Mesendoderm (in vitro differentiated cells): ENCODE measurements around the gene DOK6.

Source experiments
- DNase-seq: peaks from one replicate; pipeline ENCODE4 v3.0.0; 2013
- H2AK5ac ChIP-seq: 2 replicates; pipeline ENCODE4 v1.6.1; 2013; ENCODE audit warnings: low read length, inconsistent platforms
- H2BK120ac ChIP-seq: 2 replicates; pipeline ENCODE4 v1.6.1; 2013; ENCODE audit warnings: low read depth, mild to moderate bottlenecking, low read length, moderate library complexity, mixed read lengths
- H2BK15ac ChIP-seq: replicated peaks from 2 replicates; pipeline ENCODE4 v1.6.1; 2013; ENCODE audit warnings: low read depth, mild to moderate bottlenecking, moderate library complexity
- H2BK5ac ChIP-seq: 2 replicates; pipeline ENCODE4 v1.6.1; 2013; ENCODE audit warnings: low read length, inconsistent platforms
- H3K18ac ChIP-seq: 2 replicates; pipeline ENCODE4 v1.6.1; 2013; ENCODE audit warnings: mild to moderate bottlenecking, low read length, mixed read lengths
- H3K23ac ChIP-seq: one replicate; pipeline ENCODE4 v1.6.1; 2013; ENCODE audit warnings: low read length
- H3K27ac ChIP-seq: 2 replicates; pipeline ENCODE4 v1.5.1; 2013; ENCODE audit warnings: low read depth, mild to moderate bottlenecking, inconsistent platforms, low read length, moderate library complexity
- H3K27me3 ChIP-seq: 2 replicates; pipeline ENCODE4 v1.6.1; 2013; ENCODE audit warnings: low read length, control low read depth, mild to moderate bottlenecking, inconsistent platforms; ENCODE audit not compliant: insufficient read depth, poor library complexity
- H3K36me3 ChIP-seq: 2 replicates; pipeline ENCODE4 v1.6.1; 2013; ENCODE audit warnings: low read length, inconsistent platforms; ENCODE audit not compliant: control insufficient read depth, insufficient read depth
- H3K4ac ChIP-seq: one replicate; pipeline ENCODE4 v1.6.1; 2013; ENCODE audit warnings: low read depth, mild to moderate bottlenecking, low read length, moderate library complexity
- H3K4me1 ChIP-seq: 2 replicates; pipeline ENCODE4 v1.6.1; 2013; ENCODE audit warnings: low read depth, low read length, inconsistent platforms; ENCODE audit not compliant: control insufficient read depth
- H3K4me2 ChIP-seq: 2 replicates; pipeline ENCODE4 v1.6.1; 2013; ENCODE audit warnings: low read length
- H3K4me3 ChIP-seq: 2 replicates; pipeline ENCODE4 v1.5.1; 2013; ENCODE audit warnings: mild to moderate bottlenecking, low read length
- H3K56ac ChIP-seq: one replicate; pipeline ENCODE4 v1.6.1; 2013; ENCODE audit warnings: low read length
- H3K79me1 ChIP-seq: 2 replicates; pipeline ENCODE4 v1.6.1; 2013; ENCODE audit warnings: low read length, inconsistent platforms
- H3K79me2 ChIP-seq: 2 replicates; pipeline ENCODE4 v1.6.1; 2013; ENCODE audit warnings: mild to moderate bottlenecking, low read length; ENCODE audit not compliant: control insufficient read depth, insufficient read depth
- H3K9ac ChIP-seq: 2 replicates; pipeline ENCODE4 v1.6.1; 2013; ENCODE audit warnings: low read length, inconsistent platforms
- H4K5ac ChIP-seq: one replicate; pipeline ENCODE4 v1.6.1; 2013; ENCODE audit warnings: low read length
- H4K8ac ChIP-seq: one replicate; pipeline ENCODE4 v1.6.1; 2013; ENCODE audit warnings: low read depth, mild to moderate bottlenecking, control low read depth, low read length, moderate library complexity
- WGBS: extraction: QIAGEN DNeasy Blood & Tissue Kit; methylation state at CpG from one replicate; pipeline ENCODE4 v1.1.7; 2013; ENCODE audit warnings: low lambda C conversion rate, missing lambda C conversion rate; ENCODE audit not compliant: insufficient coverage; ENCODE audit errors: extremely low coverage; 5-methylcytosine and 5-hydroxymethylcytosine counted together

DOK6 gene

DNA sequence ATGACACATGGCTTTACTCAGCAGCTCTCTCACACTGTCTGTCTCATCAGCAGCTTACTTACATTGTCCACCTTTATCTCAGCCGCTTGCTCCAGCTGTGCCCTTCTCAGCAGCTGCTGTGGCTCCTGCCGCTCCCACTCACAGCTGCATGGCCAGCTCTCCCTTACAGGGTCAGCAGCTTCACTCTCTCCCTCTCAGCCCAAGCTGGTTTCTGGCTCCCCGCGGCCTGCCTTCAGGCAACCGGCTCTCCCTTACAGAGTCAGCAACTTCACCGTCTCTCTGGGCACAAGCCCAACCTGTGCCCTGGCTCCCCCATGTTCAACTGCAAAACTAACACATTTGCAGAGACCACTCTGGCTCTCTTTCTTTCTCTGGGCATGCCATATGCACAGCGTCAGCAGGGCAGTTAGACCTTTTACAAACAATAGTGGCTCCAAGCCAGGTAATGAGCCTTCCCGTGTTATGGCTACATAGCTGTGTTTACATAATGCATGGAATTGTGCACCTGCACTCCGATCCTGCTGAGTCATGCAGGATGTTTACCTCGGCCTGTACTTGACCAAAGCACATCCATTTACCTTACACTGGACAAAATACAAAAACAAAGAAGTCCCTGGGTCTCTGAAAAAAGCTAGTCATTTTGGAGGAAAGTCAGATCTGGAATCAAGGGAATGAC is 167.3 kb downstream of the DOK6 start:
- Histone ChIP-seq H2AK5ac (no peak overlapping the region), H3K36me3 (no peaks in the 10 kb centered on the region), H4K8ac (no peak overlapping the region), H4K5ac (no peak overlapping the region), H3K79me2 (no peaks in the 10 kb centered on the region), H3K56ac (no peak overlapping the region), H3K27ac (no peak overlapping the region), H3K4ac (no peak overlapping the region), H3K4me1 (no peaks in the 10 kb centered on the region), H3K9ac (no peak overlapping the region), H2BK15ac (no peak overlapping the region), H3K27me3 (no peaks in the 10 kb centered on the region), H3K23ac (no peak overlapping the region), H3K79me1 (no peaks in the 10 kb centered on the region), H3K18ac (no peak overlapping the region), H2BK5ac (no peak overlapping the region), H3K4me3 (no peak overlapping the region), H2BK120ac (no peak overlapping the region), H3K4me2 (no peak overlapping the region)
- DNase-seq, result peak; percentile 57
- no CpG with 5 or more reads among the region's 10 CpGs for WGBS

DNA sequence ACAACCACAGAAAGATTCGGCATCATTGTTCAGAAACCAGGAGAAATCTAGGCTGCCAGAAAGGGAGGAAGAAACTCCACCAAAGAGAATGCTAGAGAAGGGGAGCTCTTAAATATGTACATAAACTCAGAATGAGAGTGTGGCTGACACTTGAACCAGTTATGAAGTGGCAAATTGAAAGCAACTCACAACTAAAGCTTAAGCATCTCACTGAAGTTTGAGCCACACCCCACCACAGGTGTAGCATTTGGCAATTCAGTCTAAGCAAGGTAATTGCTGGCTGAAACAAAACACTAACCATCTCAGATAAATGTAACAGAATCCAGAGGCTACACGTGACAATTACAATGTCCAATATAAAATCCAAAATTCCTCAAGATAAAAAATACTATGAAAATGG is 168.4 kb downstream of the DOK6 start:
- no peaks in the 10 kb centered on the region for H3K27me3 ChIP-seq
- H3K36me3 ChIP-seq, result no peaks in the 10 kb centered on the region
- H3K9ac ChIP-seq, result no peak overlapping the region
- no CpG with 5 or more reads among the region's 2 CpGs for WGBS
- H3K27ac ChIP-seq, result no peak overlapping the region
- no peak overlapping the region for H4K5ac ChIP-seq
- no peak overlapping the region for H4K8ac ChIP-seq
- H3K4me1 ChIP-seq, result no peaks in the 10 kb centered on the region
- no peak overlapping the region for H3K4me2 ChIP-seq
- no peak overlapping the region for H3K23ac ChIP-seq
- no peak overlapping the region for H2AK5ac ChIP-seq
- H2BK15ac ChIP-seq, result no peak overlapping the region
- no peak overlapping the region for H3K4ac ChIP-seq
- H3K4me3 ChIP-seq, result no peak overlapping the region
- no peak overlapping the region for H2BK120ac ChIP-seq
- H3K79me1 ChIP-seq, result no peaks in the 10 kb centered on the region
- no peak for DNase-seq
- no peak overlapping the region for H3K18ac ChIP-seq
- H3K79me2 ChIP-seq, result no peaks in the 10 kb centered on the region
- no peak overlapping the region for H3K56ac ChIP-seq
- no peak overlapping the region for H2BK5ac ChIP-seq

DNA sequence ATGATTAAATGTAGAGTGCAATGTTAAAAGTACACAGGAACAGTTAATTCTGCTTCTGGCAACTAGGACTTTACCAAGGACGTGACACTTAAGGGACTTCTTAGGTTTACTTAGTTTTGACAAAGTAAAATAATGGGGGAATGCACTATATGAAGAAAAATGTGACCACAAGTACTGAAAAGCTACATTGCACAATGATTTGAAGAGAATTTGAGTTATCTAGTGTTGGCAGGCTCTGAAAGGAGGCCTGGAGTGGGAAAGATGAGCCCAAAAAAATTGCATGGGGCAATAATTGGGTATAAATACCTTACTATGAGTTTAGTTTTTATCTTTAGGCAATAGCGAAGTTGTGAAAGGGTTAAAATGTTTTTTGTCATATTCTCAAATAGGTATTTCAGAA is 173.7 kb downstream of the DOK6 start:
- no peaks in the 10 kb centered on the region for H3K36me3 ChIP-seq
- no peaks in the 10 kb centered on the region for H3K4me1 ChIP-seq
- no peak overlapping the region for H4K8ac ChIP-seq
- H3K4ac ChIP-seq, result no peak overlapping the region
- no peak overlapping the region for H3K56ac ChIP-seq
- H3K23ac ChIP-seq, result no peak overlapping the region
- DNase-seq, result no peak
- H2BK5ac ChIP-seq, result no peak overlapping the region
- H2AK5ac ChIP-seq, result no peak overlapping the region
- H4K5ac ChIP-seq, result no peak overlapping the region
- no peaks in the 10 kb centered on the region for H3K27me3 ChIP-seq
- H3K18ac ChIP-seq, result no peak overlapping the region
- H3K79me1 ChIP-seq, result no peaks in the 10 kb centered on the region
- no peak overlapping the region for H3K4me2 ChIP-seq
- H2BK15ac ChIP-seq, result no peak overlapping the region
- H3K79me2 ChIP-seq, result no peaks in the 10 kb centered on the region
- H3K9ac ChIP-seq, result no peak overlapping the region
- H2BK120ac ChIP-seq, result no peak overlapping the region
- WGBS, result no CpG with 5 or more reads among the region's 2 CpGs
- no peak overlapping the region for H3K27ac ChIP-seq
- no peak overlapping the region for H3K4me3 ChIP-seq

DNA sequence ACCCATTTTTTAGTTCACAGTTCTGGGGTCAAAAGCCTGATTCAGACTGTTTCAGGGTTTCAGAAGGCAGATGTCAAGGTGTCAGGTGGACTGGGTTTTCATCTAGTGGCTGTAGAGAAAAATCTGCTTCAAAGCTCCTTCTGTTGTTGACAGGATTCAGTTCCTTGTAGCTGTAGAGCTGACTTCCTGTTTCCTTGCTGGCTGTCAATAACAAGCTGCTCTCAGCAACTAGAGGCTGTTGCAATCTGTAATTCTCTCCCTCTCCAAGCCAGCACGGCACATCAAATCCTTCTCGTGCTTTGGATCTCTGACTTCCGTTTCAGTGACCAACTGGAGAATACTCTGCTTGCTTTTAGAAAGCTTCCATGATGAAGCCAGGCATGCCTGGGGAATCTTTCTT is 179.4 kb downstream of the DOK6 start:
- Histone ChIP-seq H3K56ac (no peak overlapping the region), H3K27me3 (no peaks in the 10 kb centered on the region), H3K9ac (no peak overlapping the region), H4K5ac (no peak overlapping the region), H3K4me3 (no peak overlapping the region), H3K4ac (no peak overlapping the region), H4K8ac (no peak overlapping the region), H3K4me2 (no peak overlapping the region), H3K18ac (no peak overlapping the region), H3K4me1 (no peaks in the 10 kb centered on the region), H3K36me3 (no peaks in the 10 kb centered on the region), H3K27ac (no peak overlapping the region), H3K79me2 (no peaks in the 10 kb centered on the region), H2AK5ac (no peak overlapping the region), H2BK15ac (no peak overlapping the region), H3K23ac (no peak overlapping the region), H2BK5ac (no peak overlapping the region), H3K79me1 (no peaks in the 10 kb centered on the region), H2BK120ac (no peak overlapping the region)
- WGBS, result no CpG with 5 or more reads among the region's 3 CpGs
- DNase-seq, result peak; percentile 13

DNA sequence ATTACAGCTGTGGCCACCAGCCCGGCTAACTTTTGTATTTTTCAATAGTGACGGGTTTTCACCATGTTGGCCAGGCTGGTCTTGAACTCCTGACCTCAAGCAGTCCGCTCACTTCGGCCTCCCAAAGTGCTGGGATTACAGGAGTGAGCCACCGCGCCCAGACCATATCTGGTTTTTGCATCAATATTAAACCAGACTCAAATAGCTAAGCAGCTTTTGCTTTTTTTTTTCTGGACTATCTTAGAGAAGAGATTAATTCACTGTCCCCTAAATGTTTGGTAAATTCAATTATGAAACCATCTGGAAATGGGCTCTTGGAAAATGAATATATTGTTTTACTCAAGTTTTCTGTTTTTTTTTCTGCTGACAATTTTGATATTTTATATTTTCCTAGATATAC is 183.7 kb downstream of the DOK6 start:
- Histone ChIP-seq H3K9ac (no peak overlapping the region), H2AK5ac (no peak overlapping the region), H3K56ac (no peak overlapping the region), H3K4ac (no peak overlapping the region), H2BK15ac (no peak overlapping the region), H4K5ac (no peak overlapping the region), H3K79me2 (no peaks in the 10 kb centered on the region), H2BK120ac (no peak overlapping the region), H3K23ac (no peak overlapping the region), H3K4me2 (no peak overlapping the region), H4K8ac (no peak overlapping the region), H3K4me1 (no peaks in the 10 kb centered on the region), H3K36me3 (no peaks in the 10 kb centered on the region), H3K18ac (no peak overlapping the region), H2BK5ac (no peak overlapping the region), H3K79me1 (no peaks in the 10 kb centered on the region), H3K4me3 (no peak overlapping the region), H3K27ac (no peak overlapping the region), H3K27me3 (no peaks in the 10 kb centered on the region)
- no peak for DNase-seq
- WGBS, result no CpG with 5 or more reads among the region's 6 CpGs

DNA sequence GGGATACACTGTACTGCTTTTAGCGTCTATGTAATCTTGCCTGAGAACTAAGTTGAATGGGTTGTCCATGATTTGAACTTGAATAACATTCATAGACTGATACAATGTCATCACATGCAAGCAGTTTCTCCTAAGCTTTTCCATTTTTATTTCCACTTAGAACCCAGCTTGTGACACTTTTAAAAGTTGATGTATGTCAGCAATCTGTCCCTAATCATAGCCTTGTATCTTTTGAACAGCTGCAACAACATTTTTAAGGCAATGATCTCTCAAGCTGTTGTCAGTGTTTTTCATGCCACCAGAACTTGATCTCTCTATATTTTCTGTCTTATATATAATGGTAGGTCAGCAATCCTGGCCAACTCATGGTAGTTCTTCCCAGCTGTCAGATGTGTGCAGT is 185.0 kb downstream of the DOK6 start:
- H2BK120ac ChIP-seq, result no peak overlapping the region
- H3K4me3 ChIP-seq, result no peak overlapping the region
- no peak overlapping the region for H3K23ac ChIP-seq
- H3K4ac ChIP-seq, result no peak overlapping the region
- no peak overlapping the region for H2AK5ac ChIP-seq
- no peak for DNase-seq
- H3K9ac ChIP-seq, result no peak overlapping the region
- H3K36me3 ChIP-seq, result no peaks in the 10 kb centered on the region
- H3K4me2 ChIP-seq, result no peak overlapping the region
- H3K79me1 ChIP-seq, result no peaks in the 10 kb centered on the region
- H3K27ac ChIP-seq, result no peak overlapping the region
- no peaks in the 10 kb centered on the region for H3K4me1 ChIP-seq
- no peak overlapping the region for H2BK15ac ChIP-seq
- H2BK5ac ChIP-seq, result no peak overlapping the region
- H4K8ac ChIP-seq, result no peak overlapping the region
- no CpG with 5 or more reads among the region's 1 CpG for WGBS
- no peak overlapping the region for H4K5ac ChIP-seq
- H3K27me3 ChIP-seq, result no peaks in the 10 kb centered on the region
- no peak overlapping the region for H3K18ac ChIP-seq
- no peak overlapping the region for H3K56ac ChIP-seq
- H3K79me2 ChIP-seq, result no peaks in the 10 kb centered on the region
